ENCODE results near the gene NAV3.

NAV3 gene

DNA sequence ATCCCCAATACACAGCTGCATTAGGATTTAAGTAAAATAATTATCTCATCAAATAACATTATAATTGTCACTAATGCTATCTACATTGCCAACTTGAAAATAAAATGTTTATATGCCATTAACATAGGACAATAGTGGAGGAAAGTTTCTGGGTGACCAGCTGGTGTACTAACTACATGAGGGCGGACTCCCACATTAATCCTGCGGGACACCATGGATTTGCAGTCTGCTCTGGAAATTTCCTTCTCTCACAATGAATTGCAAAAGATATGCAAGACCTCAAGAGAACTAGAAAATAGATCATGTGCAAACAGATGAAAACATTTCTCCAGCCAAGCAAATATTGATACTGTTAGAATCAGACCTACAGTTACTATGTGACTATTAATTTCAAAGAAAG is 390.1 kb downstream of the NAV3 start:
- TF ChIP-seq HDGF (IDR thresholded peaks at IDR 0.05; ENCODE audit: borderline replicate concordance) (no peak), SP1 (IDR thresholded peaks at IDR 0.05) (no peak), LEF1 (IDR thresholded peaks at IDR 0.05; ENCODE audit: borderline replicate concordance) (no peak), TARDBP (IDR thresholded peaks at IDR 0.05) (no peak), FOXK2 (IDR thresholded peaks at IDR 0.05) (no peak), ARNT (IDR thresholded peaks at IDR 0.05) (no peak), ZNF384 (IDR thresholded peaks at IDR 0.05) (no peak), SUZ12 (IDR thresholded peaks at IDR 0.05) (no peak), BHLHE40 (IDR thresholded peaks at IDR 0.05; ENCODE audit: borderline replicate concordance) (no peak), FOXA1 (IDR thresholded peaks at IDR 0.05) (no peak)
- TF ChIP-seq, protein P1, sequence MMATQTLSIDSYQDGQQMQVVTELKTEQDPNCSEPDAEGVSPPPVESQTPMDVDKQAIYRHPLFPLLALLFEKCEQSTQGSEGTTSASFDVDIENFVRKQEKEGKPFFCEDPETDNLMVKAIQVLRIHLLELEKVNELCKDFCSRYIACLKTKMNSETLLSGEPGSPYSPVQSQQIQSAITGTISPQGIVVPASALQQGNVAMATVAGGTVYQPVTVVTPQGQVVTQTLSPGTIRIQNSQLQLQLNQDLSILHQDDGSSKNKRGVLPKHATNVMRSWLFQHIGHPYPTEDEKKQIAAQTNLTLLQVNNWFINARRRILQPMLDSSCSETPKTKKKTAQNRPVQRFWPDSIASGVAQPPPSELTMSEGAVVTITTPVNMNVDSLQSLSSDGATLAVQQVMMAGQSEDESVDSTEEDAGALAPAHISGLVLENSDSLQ (IDR thresholded peaks at IDR 0.05), result no peak
- DNase-seq (ENCODE audit: extremely low spot score), result no peak
- POLR2A ChIA-PET, result no interaction called here
- CTCF ChIA-PET, result no interaction called here

DNA sequence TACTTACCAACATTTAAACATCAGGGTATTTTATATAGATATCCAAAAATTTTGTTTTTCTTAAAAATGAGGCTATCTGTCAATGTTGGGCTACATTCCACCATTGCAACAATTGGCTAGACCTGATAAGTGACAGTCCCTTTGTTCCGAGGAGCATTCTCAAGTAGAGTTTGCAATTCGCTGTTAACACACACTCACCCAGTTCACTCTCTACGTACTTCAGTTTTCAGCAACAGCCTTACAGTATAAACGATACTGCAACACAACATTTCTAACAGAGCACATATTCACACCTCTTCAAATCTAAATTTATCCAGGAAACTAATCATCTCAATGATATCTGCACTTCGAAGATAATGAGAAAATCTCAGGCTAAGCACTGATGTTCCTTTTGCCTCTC is 393.5 kb downstream of the NAV3 start:
- DNase-seq (ENCODE audit: extremely low spot score), result no peak
- TF ChIP-seq TARDBP (IDR thresholded peaks at IDR 0.05), result no peak
- no peak for TF ChIP-seq HDGF (IDR thresholded peaks at IDR 0.05; ENCODE audit: borderline replicate concordance)
- TF ChIP-seq FOXK2 (IDR thresholded peaks at IDR 0.05), result no peak
- TF ChIP-seq CTBP1 (IDR thresholded peaks at IDR 0.05; ENCODE audit: borderline replicate concordance), result no peak
- no peak for TF ChIP-seq FOXA1 (IDR thresholded peaks at IDR 0.05)
- CTCF ChIA-PET, result no interaction called here
- POLR2A ChIA-PET, result no interaction called here

DNA sequence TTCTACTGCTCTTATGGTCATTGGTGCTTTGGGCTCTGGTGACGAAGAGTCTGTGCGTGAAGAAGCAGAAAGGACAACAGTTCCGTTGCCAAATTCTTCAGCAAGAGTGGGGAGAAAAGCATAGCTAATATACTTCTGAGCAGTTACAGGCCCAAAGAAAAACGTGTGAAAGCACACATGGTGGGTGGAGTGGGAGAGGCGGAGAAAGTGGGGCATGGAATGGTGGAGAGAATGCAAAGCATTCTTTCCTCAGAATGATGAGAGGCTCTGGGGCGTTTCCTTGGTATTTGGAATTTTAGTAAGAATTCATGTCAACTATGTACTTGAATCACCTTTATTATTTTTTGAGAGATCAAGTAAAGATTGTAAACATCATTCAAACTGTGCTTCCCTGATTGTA is 396.1 kb downstream of the NAV3 start:
- TF ChIP-seq ZNF384 (IDR thresholded peaks at IDR 0.05) (no peak), NFRKB (IDR thresholded peaks at IDR 0.05) (no peak), FOXA1 (IDR thresholded peaks at IDR 0.05) (no peak), FOXM1 (IDR thresholded peaks at IDR 0.05; ENCODE audit: borderline replicate concordance) (no peak), LEF1 (IDR thresholded peaks at IDR 0.05; ENCODE audit: borderline replicate concordance) (no peak), BHLHE40 (IDR thresholded peaks at IDR 0.05; ENCODE audit: borderline replicate concordance) (no peak)
- TF ChIP-seq, protein P1 (IDR thresholded peaks at IDR 0.05), result no peak
- ChIA-PET CTCF (no interaction called here), POLR2A (no interaction called here)
- DNase-seq (ENCODE audit: extremely low spot score), result no peak

DNA sequence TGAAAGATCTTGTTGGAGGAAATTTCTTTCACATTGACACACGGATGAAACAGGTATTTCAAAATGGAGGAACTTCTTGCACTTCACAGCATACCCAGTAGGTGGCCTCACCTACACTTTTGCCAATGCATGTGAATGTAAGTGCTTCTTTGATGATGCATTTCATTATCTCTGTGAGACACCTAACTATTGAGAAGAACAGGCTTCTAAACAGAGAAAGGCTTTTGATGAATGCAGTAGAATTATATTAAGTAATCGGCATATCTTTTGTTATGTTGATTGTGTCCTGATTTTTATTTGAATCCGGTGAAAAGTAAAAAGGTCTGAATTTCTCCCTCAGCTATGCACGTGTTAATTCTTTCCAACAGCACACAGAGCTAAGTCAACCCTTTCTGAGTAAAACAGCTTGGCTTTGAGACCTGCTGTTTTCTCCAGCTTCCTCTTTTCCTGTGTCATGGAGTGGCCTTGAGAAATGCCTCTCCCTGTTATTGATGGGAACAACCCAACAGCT is 399.0 kb downstream of the NAV3 start:
- no peak for TF ChIP-seq SUZ12 (IDR thresholded peaks at IDR 0.05)
- TF ChIP-seq CTBP1 (IDR thresholded peaks at IDR 0.05; ENCODE audit: borderline replicate concordance), result no peak
- no peak for TF ChIP-seq SP1 (IDR thresholded peaks at IDR 0.05)
- POLR2A ChIA-PET, result no interaction called here
- CTCF ChIA-PET, result no interaction called here
- DNase-seq (ENCODE audit: extremely low spot score), result peak; percentile 42

DNA sequence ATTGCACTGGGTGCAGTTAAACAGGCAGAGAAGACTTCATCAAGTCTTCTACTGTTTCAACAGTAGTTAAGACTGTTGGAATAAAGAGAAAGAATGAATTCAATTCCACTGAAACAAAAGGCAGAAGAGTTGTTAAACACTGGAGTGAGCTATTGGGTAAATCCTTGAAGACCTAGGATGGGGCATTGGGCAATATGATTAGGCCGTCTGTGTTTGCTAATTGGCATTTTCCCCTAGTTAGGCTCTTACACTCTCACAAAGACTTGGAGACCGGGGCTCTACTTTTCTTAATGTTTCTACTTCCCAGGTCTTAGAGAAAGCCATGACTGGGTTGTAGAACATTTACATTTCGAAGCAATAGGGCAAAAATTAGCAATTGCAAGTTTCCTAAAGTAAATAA is 402.1 kb downstream of the NAV3 start:
- ChIA-PET CTCF (no interaction called here), POLR2A (no interaction called here)
- no peak for DNase-seq (ENCODE audit: extremely low spot score)
- no peak for TF ChIP-seq FOXK2 (IDR thresholded peaks at IDR 0.05)

DNA sequence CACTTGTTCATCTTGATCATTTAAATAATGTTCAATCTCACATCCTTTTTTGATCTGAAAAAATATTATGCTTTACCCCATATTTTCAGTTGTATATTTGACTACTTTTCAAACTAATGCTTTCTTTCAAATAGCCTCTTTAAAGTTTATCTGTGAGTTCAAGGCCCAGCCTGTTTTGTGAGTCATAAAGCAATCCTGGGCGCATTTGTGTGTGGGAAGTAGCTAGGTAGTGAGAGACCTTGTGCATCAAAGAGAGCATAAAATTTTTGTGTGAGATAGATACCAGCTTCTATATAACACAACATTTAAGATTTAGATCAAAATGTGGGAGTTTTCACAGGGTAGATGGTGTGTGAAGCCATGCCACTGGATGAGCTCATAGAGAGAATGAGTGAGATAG is 405.6 kb downstream of the NAV3 start:
- TF ChIP-seq FOXA1 (IDR thresholded peaks at IDR 0.05) (no peak), LEF1 (IDR thresholded peaks at IDR 0.05; ENCODE audit: borderline replicate concordance) (no peak), ZNF384 (IDR thresholded peaks at IDR 0.05) (no peak), L3MBTL2 (conservative IDR thresholded peaks at IDR 0.05) (no peak)
- no peak for DNase-seq (ENCODE audit: extremely low spot score)
- CTCF ChIA-PET, result no interaction called here
- POLR2A ChIA-PET, result no interaction called here

DNA sequence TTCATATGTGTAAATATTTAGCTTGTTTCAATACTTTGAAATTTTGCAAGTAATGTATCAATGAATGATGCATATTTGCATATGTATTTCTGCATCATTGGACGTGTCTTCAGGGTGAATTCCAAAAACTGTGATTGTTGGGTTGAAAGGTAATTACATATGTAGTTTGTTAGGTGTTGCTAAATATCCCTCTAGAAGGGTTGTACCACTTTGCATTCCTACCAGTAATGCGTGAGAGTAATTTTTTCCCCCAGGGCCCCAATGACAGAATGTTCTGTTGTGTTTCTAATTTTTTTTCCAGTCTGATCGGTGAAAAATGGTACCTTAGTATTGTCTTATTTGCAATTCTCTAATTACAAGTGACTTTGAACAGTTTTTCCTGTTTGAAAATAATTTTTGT is 408.9 kb downstream of the NAV3 start:
- TF ChIP-seq BHLHE40 (IDR thresholded peaks at IDR 0.05; ENCODE audit: borderline replicate concordance) (no peak), SUZ12 (IDR thresholded peaks at IDR 0.05) (no peak), HDGF (IDR thresholded peaks at IDR 0.05; ENCODE audit: borderline replicate concordance) (no peak), ELF4 (IDR thresholded peaks at IDR 0.05) (no peak), ZNF384 (IDR thresholded peaks at IDR 0.05) (no peak), LEF1 (IDR thresholded peaks at IDR 0.05; ENCODE audit: borderline replicate concordance) (no peak), SP1 (IDR thresholded peaks at IDR 0.05) (no peak), L3MBTL2 (conservative IDR thresholded peaks at IDR 0.05) (no peak), FOXA1 (IDR thresholded peaks at IDR 0.05) (no peak), NFRKB (IDR thresholded peaks at IDR 0.05) (no peak)
- TF ChIP-seq, protein P1 (IDR thresholded peaks at IDR 0.05), result no peak
- ChIA-PET CTCF (no interaction called here), POLR2A (no interaction called here)
- no peak for DNase-seq (ENCODE audit: extremely low spot score)

DNA sequence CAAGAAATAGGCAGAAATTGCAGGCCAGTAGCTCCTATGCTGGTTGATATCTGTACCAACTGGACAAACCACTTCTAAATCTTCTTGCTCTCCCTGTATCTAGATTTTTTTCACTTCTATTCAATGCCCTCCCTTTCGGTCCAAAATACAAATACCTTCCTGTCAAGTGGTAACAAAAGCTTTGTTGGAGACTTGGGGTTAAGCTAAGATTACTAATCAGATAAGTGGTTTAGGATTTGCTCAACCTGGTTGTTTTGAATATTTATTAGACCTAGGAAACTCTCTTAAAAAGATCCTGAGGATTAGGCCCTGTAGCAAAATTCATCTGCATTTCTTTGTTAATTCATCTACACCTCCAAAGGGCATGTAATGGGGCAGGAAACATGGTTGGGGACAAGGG is 410.1 kb downstream of the NAV3 start:
- ChIA-PET CTCF (interaction anchor here (0.6 kb wide), 1 partner anchor 72 kb away, joined by 3 read pairs; no protein-coding TSS in a partner anchor), POLR2A (no interaction called here)
- TF ChIP-seq ARNT (IDR thresholded peaks at IDR 0.05) (no peak), FOXM1 (IDR thresholded peaks at IDR 0.05; ENCODE audit: borderline replicate concordance) (no peak), CTBP1 (IDR thresholded peaks at IDR 0.05; ENCODE audit: borderline replicate concordance) (no peak), ELF4 (IDR thresholded peaks at IDR 0.05) (no peak), LEF1 (IDR thresholded peaks at IDR 0.05; ENCODE audit: borderline replicate concordance) (no peak), TARDBP (IDR thresholded peaks at IDR 0.05) (no peak), SP1 (IDR thresholded peaks at IDR 0.05) (no peak), ZNF384 (IDR thresholded peaks at IDR 0.05) (no peak), FOXA1 (IDR thresholded peaks at IDR 0.05) (no peak), NFRKB (IDR thresholded peaks at IDR 0.05) (no peak), HDGF (IDR thresholded peaks at IDR 0.05; ENCODE audit: borderline replicate concordance) (no peak)
- TF ChIP-seq, protein P1 (IDR thresholded peaks at IDR 0.05), result no peak
- DNase-seq (ENCODE audit: extremely low spot score), result no peak

All from HEK293T (cell line).